Subcutaneous abdominal adipose tissue (tissue), 5 donors: ENCODE results near the gene PLA2G2C.

Experiments
- H3K27ac ChIP-seq: one replicate; pipeline ENCODE4 v1.7.0; 2013; ENCODE audit warnings: low read depth, mild to moderate bottlenecking, inconsistent platforms, low read length, moderate library complexity
- H3K27me3 ChIP-seq, 5 donors: one replicate each; pipeline ENCODE4 v1.7.0; 2013; ENCODE audit warnings: low read length in 5 of 5, inconsistent platforms in 1 of 5; ENCODE audit not compliant: control insufficient read depth in 5 of 5, insufficient read depth in 4 of 5
- H3K36me3 ChIP-seq, 5 donors: one replicate each; pipeline ENCODE4 v1.7.0; 2013; ENCODE audit warnings: low read length in 5 of 5; ENCODE audit not compliant: control insufficient read depth in 5 of 5, insufficient read depth in 5 of 5
- H3K4me1 ChIP-seq, 5 donors: one replicate each; pipeline ENCODE4 v1.7.0; 2013; ENCODE audit warnings: low read length in 5 of 5, mild to moderate bottlenecking in 3 of 5, moderate library complexity in 1 of 5; ENCODE audit not compliant: control insufficient read depth in 5 of 5, insufficient read depth in 5 of 5
- H3K4me3 ChIP-seq, 5 donors: one replicate each; pipeline ENCODE4 v1.7.0; 2013; ENCODE audit warnings: low read length in 5 of 5, low read depth in 1 of 5
- H3K9ac ChIP-seq, 5 donors: one replicate each; pipeline ENCODE4 v1.7.0; 2013; ENCODE audit warnings: low read length in 5 of 5, mild to moderate bottlenecking in 4 of 5, moderate library complexity in 3 of 5
- H3K9me3 ChIP-seq, 5 donors: one replicate each; pipeline ENCODE4 v1.7.0; 2013; ENCODE audit warnings: low read length in 5 of 5; ENCODE audit not compliant: control insufficient read depth in 5 of 5
- donor health status: healthy.
- donor health status: healthy.
- donor health status: healthy.
- donor health status: healthy.
- donor health status: healthy.

The PLA2G2C gene

GRCh38 chr1:20126041-20126805 lies 60.1 kb downstream of the PLA2G2C start:
- H3K4me3 ChIP-seq: no peak overlapping the region
- H3K27ac ChIP-seq: no peak overlapping the region
- no peak overlapping the region for H3K9ac ChIP-seq
- no peaks in the 10 kb centered on the region for H3K36me3 ChIP-seq
- H3K9me3 ChIP-seq: peaks cover 0 to 7% (median 0%) of the 10 kb centered on the region in 5 donors
- peaks cover 0 to 9% (median 0%) of the 10 kb centered on the region in 5 donors for H3K27me3 ChIP-seq
- peaks cover 0 to 11% (median 0%) of the 10 kb centered on the region in 5 donors for H3K4me1 ChIP-seq

GRCh38 chr1:20125100-20125499 lies 61.2 kb downstream of the PLA2G2C start:
- Histone ChIP-seq H3K27ac (no peak overlapping the region), H3K36me3 (no peaks in the 10 kb centered on the region), H3K9ac (no peak overlapping the region), H3K4me3 (no peak overlapping the region), H3K27me3 (peaks cover 0 to 9% (median 0%) of the 10 kb centered on the region in 5 donors), H3K4me1 (peaks cover 0 to 11% (median 0%) of the 10 kb centered on the region in 5 donors), H3K9me3 (peaks cover 0 to 7% (median 0%) of the 10 kb centered on the region in 5 donors)

- H3K4me3 ChIP-seq: no peak overlapping the region
- no peak overlapping the region for H3K9ac ChIP-seq
- peaks cover 0 to 11% (median 0%) of the 10 kb centered on the region in 5 donors for H3K4me1 ChIP-seq
- H3K27ac ChIP-seq: no peak overlapping the region
- H3K27me3 ChIP-seq: peaks cover 0 to 9% (median 0%) of the 10 kb centered on the region in 5 donors
- no peaks in the 10 kb centered on the region for H3K36me3 ChIP-seq
- H3K9me3 ChIP-seq: peaks cover 0 to 4% (median 0%) of the 10 kb centered on the region in 5 donors
Observed at GRCh38 chr1:20124456-20125057, 61.8 kb downstream of the PLA2G2C start.

- peaks cover 0 to under 1% (median 0%) of the 10 kb centered on the region in 5 donors for H3K9me3 ChIP-seq
- H3K4me1 ChIP-seq: peaks cover 0 to 11% (median 0%) of the 10 kb centered on the region in 5 donors
- H3K36me3 ChIP-seq: no peaks in the 10 kb centered on the region
- H3K9ac ChIP-seq: no peak overlapping the region
- H3K27ac ChIP-seq: no peak overlapping the region
- H3K4me3 ChIP-seq: no peak overlapping the region
- peaks cover 0 to 9% (median 0%) of the 10 kb centered on the region in 5 donors for H3K27me3 ChIP-seq
Observed at GRCh38 chr1:20123722-20124455, 62.4 kb downstream of the PLA2G2C start.

- no peak overlapping the region for H3K9ac ChIP-seq
- no peak overlapping the region for H3K4me3 ChIP-seq
- no peak overlapping the region for H3K27ac ChIP-seq
- H3K4me1 ChIP-seq: peaks cover 0 to 7% (median 0%) of the 10 kb centered on the region in 5 donors
- H3K9me3 ChIP-seq: no peaks in the 10 kb centered on the region
- peaks cover 0 to 10% (median 3%) of the 10 kb centered on the region in 5 donors for H3K27me3 ChIP-seq
- H3K36me3 ChIP-seq: no peaks in the 10 kb centered on the region
Observed at GRCh38 chr1:20120796-20121195, 65.5 kb downstream of the PLA2G2C start.

GRCh38 chr1:20119347-20119746 lies 67.0 kb downstream of the PLA2G2C start, which contains the start of gene PLA2G2D:
PLA2G2D (minus strand) TSS chr1:20119536; CDS start chr1:20119498, 38 bp downstream.
- Histone ChIP-seq H3K9ac (no peak within 1 kb of the TSS), H3K27ac (no peak within 1 kb of the TSS)

GRCh38 chr1:20117236-20117635 lies 69.1 kb downstream of the PLA2G2C start:
- no peaks in the 10 kb centered on the region for H3K9me3 ChIP-seq

More at GRCh38 chr1:20119347-20119746, 67.0 kb downstream of the PLA2G2C start, which contains the start of gene PLA2G2D:
- no peaks in the 10 kb centered on the region for H3K36me3 ChIP-seq
- peaks cover 0 to 12% (median 9%) of the 10 kb centered on the region in 5 donors for H3K27me3 ChIP-seq
- H3K4me1 ChIP-seq: peaks cover 0 to 3% (median 0%) of the 10 kb centered on the region in 5 donors
- H3K4me3 ChIP-seq: no peak within 1 kb of the TSS
- no peaks in the 10 kb centered on the region for H3K9me3 ChIP-seq

GRCh38 chr1:20115916-20116315 lies 70.4 kb downstream of the PLA2G2C start:
- H3K27me3 ChIP-seq: peaks cover 0 to 15% (median 3%) of the 10 kb centered on the region in 5 donors

More at GRCh38 chr1:20117236-20117635, 69.1 kb downstream of the PLA2G2C start:
- no peak overlapping the region for H3K27ac ChIP-seq
- no peak overlapping the region for H3K9ac ChIP-seq
- H3K36me3 ChIP-seq: no peaks in the 10 kb centered on the region
- no peak overlapping the region for H3K4me3 ChIP-seq
- H3K27me3 ChIP-seq: peaks cover 0 to 15% (median 7%) of the 10 kb centered on the region in 5 donors
- H3K4me1 ChIP-seq: no peaks in the 10 kb centered on the region

GRCh38 chr1:20115479-20115878 lies 70.8 kb downstream of the PLA2G2C start:
- Histone ChIP-seq H3K27me3 (peaks cover 0 to 15% (median 6%) of the 10 kb centered on the region in 5 donors), H3K27ac (no peak overlapping the region), H3K4me3 (no peak overlapping the region), H3K36me3 (no peaks in the 10 kb centered on the region), H3K9me3 (no peaks in the 10 kb centered on the region), H3K4me1 (no peaks in the 10 kb centered on the region), H3K9ac (no peak overlapping the region)

More at GRCh38 chr1:20115916-20116315, 70.4 kb downstream of the PLA2G2C start:
- Histone ChIP-seq H3K9ac (no peak overlapping the region), H3K4me3 (no peak overlapping the region), H3K9me3 (no peaks in the 10 kb centered on the region), H3K36me3 (no peaks in the 10 kb centered on the region), H3K4me1 (no peaks in the 10 kb centered on the region), H3K27ac (no peak overlapping the region)
